ENCODE measurements around the gene REX1BD.

DNA sequence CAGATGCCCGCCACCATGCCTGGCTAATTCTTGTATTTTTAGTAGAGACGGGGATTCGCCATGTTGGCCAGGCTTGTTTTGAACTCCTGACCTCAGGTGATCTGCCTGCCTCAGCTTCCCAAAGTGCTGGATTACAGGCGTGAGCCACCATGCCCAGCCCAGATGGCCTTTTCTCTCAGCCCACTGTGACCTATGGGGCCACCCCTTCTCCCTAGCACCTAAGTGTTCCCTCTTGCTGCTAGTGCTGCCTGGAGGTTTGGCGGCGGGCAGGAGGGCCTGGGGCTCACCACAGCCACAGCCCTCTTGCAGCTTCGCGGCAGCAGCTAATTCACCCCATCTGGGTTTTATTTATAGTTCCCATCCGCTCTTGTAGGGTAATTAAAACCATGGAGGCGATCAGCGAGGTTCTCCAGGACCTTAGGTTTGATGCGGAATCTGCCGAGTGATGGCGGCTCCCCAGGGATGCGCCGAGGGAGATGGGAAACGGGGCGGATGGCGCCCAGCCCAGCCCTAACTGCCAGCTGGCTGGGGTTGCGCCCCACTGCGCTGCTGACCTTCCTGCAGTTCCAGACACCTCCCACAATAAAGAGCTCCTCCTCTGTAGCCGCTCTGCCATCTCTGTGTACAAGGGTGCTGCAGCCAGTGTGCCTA, 3.3 kb downstream of the REX1BD start:
- no peak for TF ChIP-seq CHD1 (IDR thresholded peaks at IDR 0.05; ENCODE audit: low read depth, low read length)
- TF ChIP-seq RCOR1 (IDR thresholded peaks at IDR 0.05; ENCODE audit: insufficient replicate concordance, low read length): no peak
- no peak for TF ChIP-seq POLR2A (IDR thresholded peaks at IDR 0.05; ENCODE audit: low read depth, low read length)
- TF ChIP-seq, protein P1, sequence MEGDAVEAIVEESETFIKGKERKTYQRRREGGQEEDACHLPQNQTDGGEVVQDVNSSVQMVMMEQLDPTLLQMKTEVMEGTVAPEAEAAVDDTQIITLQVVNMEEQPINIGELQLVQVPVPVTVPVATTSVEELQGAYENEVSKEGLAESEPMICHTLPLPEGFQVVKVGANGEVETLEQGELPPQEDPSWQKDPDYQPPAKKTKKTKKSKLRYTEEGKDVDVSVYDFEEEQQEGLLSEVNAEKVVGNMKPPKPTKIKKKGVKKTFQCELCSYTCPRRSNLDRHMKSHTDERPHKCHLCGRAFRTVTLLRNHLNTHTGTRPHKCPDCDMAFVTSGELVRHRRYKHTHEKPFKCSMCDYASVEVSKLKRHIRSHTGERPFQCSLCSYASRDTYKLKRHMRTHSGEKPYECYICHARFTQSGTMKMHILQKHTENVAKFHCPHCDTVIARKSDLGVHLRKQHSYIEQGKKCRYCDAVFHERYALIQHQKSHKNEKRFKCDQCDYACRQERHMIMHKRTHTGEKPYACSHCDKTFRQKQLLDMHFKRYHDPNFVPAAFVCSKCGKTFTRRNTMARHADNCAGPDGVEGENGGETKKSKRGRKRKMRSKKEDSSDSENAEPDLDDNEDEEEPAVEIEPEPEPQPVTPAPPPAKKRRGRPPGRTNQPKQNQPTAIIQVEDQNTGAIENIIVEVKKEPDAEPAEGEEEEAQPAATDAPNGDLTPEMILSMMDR (conservative IDR thresholded peaks at IDR 0.05; ENCODE audit: low read depth, low read length): no peak
- no peak for TF ChIP-seq MAZ (IDR thresholded peaks at IDR 0.05; ENCODE audit: borderline replicate concordance, low read depth, low read length)
- TF ChIP-seq SMC3 (IDR thresholded peaks at IDR 0.05; ENCODE audit: low read depth, low read length): no peak
- no peak for TF ChIP-seq MXI1 (IDR thresholded peaks at IDR 0.05; ENCODE audit: borderline replicate concordance, low read depth, low read length)
- no peak for TF ChIP-seq CEBPB (IDR thresholded peaks at IDR 0.05; ENCODE audit: low read depth, low read length)
- TF ChIP-seq, protein P2, sequence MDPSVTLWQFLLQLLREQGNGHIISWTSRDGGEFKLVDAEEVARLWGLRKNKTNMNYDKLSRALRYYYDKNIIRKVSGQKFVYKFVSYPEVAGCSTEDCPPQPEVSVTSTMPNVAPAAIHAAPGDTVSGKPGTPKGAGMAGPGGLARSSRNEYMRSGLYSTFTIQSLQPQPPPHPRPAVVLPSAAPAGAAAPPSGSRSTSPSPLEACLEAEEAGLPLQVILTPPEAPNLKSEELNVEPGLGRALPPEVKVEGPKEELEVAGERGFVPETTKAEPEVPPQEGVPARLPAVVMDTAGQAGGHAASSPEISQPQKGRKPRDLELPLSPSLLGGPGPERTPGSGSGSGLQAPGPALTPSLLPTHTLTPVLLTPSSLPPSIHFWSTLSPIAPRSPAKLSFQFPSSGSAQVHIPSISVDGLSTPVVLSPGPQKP (IDR thresholded peaks at IDR 0.05; ENCODE audit: borderline replicate concordance, low read depth, low read length): no peak
- TF ChIP-seq NFE2L2 (IDR thresholded peaks at IDR 0.05; ENCODE audit: low read depth, low read length): no peak
- TF ChIP-seq RAD21 (IDR thresholded peaks at IDR 0.05; ENCODE audit: low read length): no peak

Data from IMR-90 (cell line).